Heart left ventricle (tissue), 16 donors: ENCODE measurements around the gene CEP19. TPM values are rescaled to one million over a fixed set of nuclear protein-coding genes. Genes with fewer than 3 reads are reported as not detected.
A peak's percentile ranks its signal among the peaks of the same experiment; 100 is the strongest.

Source experiments
- ATAC-seq, 4 donors: fragments of 200-7000 bp; cut with Tn5 transposase; one replicate each; pipeline ENCODE4 v1.9.1; 2020 to 2022; ENCODE audit warnings: moderate library complexity in 4 of 4, mild to moderate bottlenecking in 3 of 4, moderate number of reproducible peaks in 1 of 4
- DNase-seq, 5 donors: peaks; one replicate each; pipeline ENCODE4 v3.0.0-alpha.2; 2020
- H3K27ac ChIP-seq, 12 donors: fragments of 200-600 bp; sonication (generic) in 4 of 12; one replicate each; pipeline versions ENCODE4 v1.5.0 to v1.8.0; 2016 to 2022; ENCODE audit warnings: mild to moderate bottlenecking in 2 of 12
- H3K27me3 ChIP-seq, 9 donors: fragments of 200-600 bp; sonication (generic) in 2 of 9; one replicate each; pipeline versions ENCODE4 v1.5.1 to v1.8.0; 2016 to 2022; ENCODE audit warnings: mild to moderate bottlenecking in 3 of 9
- H3K36me3 ChIP-seq, 9 donors: fragments of 200-600 bp; sonication (generic) in 2 of 9; one replicate each; pipeline versions ENCODE4 v1.5.0 to v1.8.0; 2018 to 2022; ENCODE audit warnings: mild to moderate bottlenecking in 2 of 9
- H3K4me1 ChIP-seq, 12 donors: fragments of 200-600 bp; sonication (generic) in 4 of 12; one replicate each; pipeline versions ENCODE4 v1.5.0 to v1.8.0; 2016 to 2022; ENCODE audit warnings: mild to moderate bottlenecking in 3 of 12
- H3K4me3 ChIP-seq, 12 donors: fragments of 200-600 bp; sonication (generic) in 4 of 12; one replicate each; pipeline versions ENCODE4 v1.5.0 to v1.8.0; 2017 to 2022; ENCODE audit warnings: mild to moderate bottlenecking in 9 of 12, moderate library complexity in 4 of 12
- H3K9me3 ChIP-seq, 12 donors: fragments of 200-600 bp; sonication (generic) in 4 of 12; one replicate each; pipeline versions ENCODE4 v1.5.0 to v1.8.0; 2016 to 2022; ENCODE audit warnings: mild to moderate bottlenecking in 1 of 12
- CTCF ChIP-seq, 12 donors: fragments of 200-600 bp; sonication (generic) in 4 of 12; IDR thresholded peaks; one replicate each; pipeline versions ENCODE4 v1.5.0 to v1.8.0; 2018 to 2022; ENCODE audit warnings: antibody characterized with exemption in 12 of 12, mild to moderate bottlenecking in 5 of 12
- POLR2A ChIP-seq, 2 donors: fragments of 450-650 bp; IDR thresholded peaks; one replicate each; pipeline ENCODE4 v1.6.1; 2017; ENCODE audit warnings: antibody characterized with exemption in 2 of 2, mild to moderate bottlenecking in 2 of 2, moderate library complexity in 2 of 2
- WGBS, 4 donors: extraction: QIAGEN DNeasy Blood & Tissue Kit in 2 of 4; methylation state at CpG; one replicate each; pipeline versions ENCODE4 v1.1.5 to v1.1.7; 2013 to 2018; 5-methylcytosine and 5-hydroxymethylcytosine counted together
- intact Hi-C, 10 donors: fragments of 100-400 bp; cut with DNase I; formaldehyde crosslinking; loops; one replicate each; pipeline versions ENCODE4 v1.11.1 to v1.14.2; 2022
- polyA plus RNA-seq, 2 donors: library from polyadenylated mRNA; stranded (reverse); fragments of 200-250 nt; gene quantifications; one replicate each; pipeline ENCODE4 v1.2.3, GENCODE V29; 2013
- total RNA-seq, 9 donors: library from RNA; depleted of rRNA in 2 of 9; stranded (reverse); fragments of >200 nt in 2 of 9; fragmentation: NEBNext Ultra II Directional in 3 of 9; extraction: Animal tissue kit (Norgen Biotek cat#: 25700) in 3 of 9; gene quantifications; one replicate each; pipeline versions ENCODE4 v1.1.0 to v1.2.4, GENCODE V29; 2016 to 2023
- donor health status: ischemic (EF 13 %, LVEDD 7.1; RV severe dilation, severe dysfunction).
- donor health status: healthy with polysubstance abuse.
- donor health status: DM: no; HTN: yes; CAD: no.
- donor health status: DM: no; HTN: no; CAD: no.
- donor health status: ischemic (EF 25% LVEDD 6.9; RV normal size, moderate dysfunction).
- donor health status: ischemic (EF 25% LVEDD 5.7; RV mildly dilated, moderate dysfunction).
- donor health status: healthy.
- donor health status: DM: yes; HTN: yes; CAD: no.
- donor health status: ischemic (EF 35%, LVEDD 5.7; RV mildly dilated, moderate dysfunction).
- donor health status: nonischemic (EF 11% LVEDD 7.7; RV severe dilation, severe dysfunction).
- donor health status: DM: yes; HTN: yes; CAD: no.
- donor health status: PGD.
- donor health status: ischemic (EF 29% LVEDD 5.4; RV normal size, mild dysfunction).
- donor health status: nonischemic (EF 23%, LVEDD 6.1; RV moderate dilation, normal function).

CEP19 gene
- total and polyA plus RNA-seq, 11 donors, result 0.57 to 2.8 (median 1.3) TPM

GRCh38 chr3:196694941-196695848, 16.9 kb downstream of the CEP19 start:
- Histone ChIP-seq H3K27me3 (no peaks in the 10 kb centered on the region), H3K27ac (no peak overlapping the region), H3K4me1 (peaks cover 0 to 34% (median 0%) of the 10 kb centered on the region in 12 donors), H3K4me3 (no peak overlapping the region), H3K36me3 (no peaks in the 10 kb centered on the region), H3K9me3 (no peaks in the 10 kb centered on the region)
- peak in 2 of 4 donors; percentile 11 to 48 for ATAC-seq
- DNase-seq, result no peak
- intact Hi-C loops, result no loop called here
- TF ChIP-seq POLR2A (IDR thresholded peaks at IDR 0.05) (no peak), CTCF (IDR thresholded peaks at IDR 0.05) (no peak)
- 93 to 96% (median 94%) methylated on average over 17 of the region's 17 CpGs for WGBS, 4 donors

GRCh38 chr3:196694202-196694638, 17.8 kb downstream of the CEP19 start:
- Histone ChIP-seq H3K27me3 (no peaks in the 10 kb centered on the region), H3K4me1 (peaks cover 0 to 43% (median 0%) of the 10 kb centered on the region in 12 donors), H3K4me3 (no peak overlapping the region), H3K9me3 (no peaks in the 10 kb centered on the region), H3K27ac (no peak overlapping the region), H3K36me3 (no peaks in the 10 kb centered on the region)
- DNase-seq, result no peak
- no peak for ATAC-seq
- TF ChIP-seq POLR2A (IDR thresholded peaks at IDR 0.05) (no peak), CTCF (IDR thresholded peaks at IDR 0.05) (peak in 4 of 12 donors; percentile 6 to 27 (median 18))
- intact Hi-C loops, result no loop called here
- 0 to 12% (median 8%) methylated on average over 1 of the region's 1 CpG for WGBS, 4 donors

DNA sequence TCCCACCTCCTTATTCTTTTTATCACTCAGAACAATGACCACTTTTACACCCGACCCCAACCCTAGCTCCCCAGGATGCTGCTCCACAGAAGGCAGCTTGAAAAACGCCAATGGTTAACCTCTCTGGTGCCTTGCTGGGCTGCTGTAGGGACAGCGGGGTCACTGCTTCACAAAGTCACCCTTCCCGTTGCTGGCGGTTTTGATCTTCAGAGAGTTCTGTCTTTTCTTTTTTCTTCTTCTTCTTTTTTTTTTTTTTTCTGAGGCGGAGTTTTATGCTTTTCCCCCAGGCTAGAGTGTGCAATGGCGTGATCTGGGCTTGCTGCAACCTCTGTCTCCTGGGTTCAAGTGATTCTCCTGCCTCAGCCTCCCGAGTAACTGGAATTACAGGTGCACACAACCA, 20.7 kb downstream of the CEP19 start:
- DNase-seq, result no peak
- intact Hi-C loops, result no loop called here
- Histone ChIP-seq H3K27ac (peak overlapping the region in 1 of 12 donors; percentile 62), H3K4me3 (peak overlapping the region in 1 of 12 donors; percentile 25), H3K4me1 (peaks cover 0 to 65% (median 0%) of the 10 kb centered on the region in 12 donors), H3K27me3 (no peaks in the 10 kb centered on the region), H3K36me3 (no peaks in the 10 kb centered on the region), H3K9me3 (no peaks in the 10 kb centered on the region)
- ATAC-seq, result no peak
- 73 to 87% (median 79%) methylated on average over 8 of the region's 8 CpGs for WGBS, 4 donors
- TF ChIP-seq POLR2A (IDR thresholded peaks at IDR 0.05), result no peak
- no peak for TF ChIP-seq CTCF (IDR thresholded peaks at IDR 0.05)

DNA sequence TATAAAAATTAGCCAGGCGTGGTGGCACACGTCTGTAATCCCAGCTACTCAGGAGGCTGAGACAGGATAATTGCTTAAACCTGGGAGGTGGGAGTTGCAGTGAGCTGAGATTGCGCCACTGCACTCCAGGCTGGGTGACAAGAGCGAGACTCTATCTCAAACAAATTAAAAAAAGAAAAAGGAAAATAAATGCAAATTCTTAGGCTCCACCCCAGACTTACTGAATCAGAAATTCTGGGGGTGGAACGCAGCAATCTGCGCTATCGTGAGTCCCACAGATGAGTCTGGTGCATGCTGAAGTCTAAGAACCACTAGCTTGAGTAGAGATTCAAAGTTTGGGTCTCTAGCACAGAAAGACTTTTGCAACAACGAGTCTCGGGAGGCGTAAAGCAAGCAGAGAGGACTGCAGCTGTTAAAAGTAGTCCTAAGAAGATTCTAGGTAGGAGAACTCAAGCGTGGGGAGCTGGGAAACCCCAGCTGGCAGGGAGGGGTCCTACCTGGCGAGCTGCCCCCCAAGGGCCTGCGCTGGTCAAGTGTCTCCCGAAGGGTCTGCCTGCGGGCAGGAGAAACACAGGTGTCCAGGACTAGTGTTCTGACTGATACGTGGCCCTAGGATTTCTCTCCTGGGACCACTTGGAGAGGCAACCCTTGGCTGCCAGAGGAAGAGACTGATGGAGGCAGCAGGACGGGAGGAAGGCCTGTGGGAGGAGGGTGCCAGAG, 21.9 kb downstream of the CEP19 start:
- ATAC-seq (no peak), DNase-seq (no peak)
- no peak for TF ChIP-seq CTCF (IDR thresholded peaks at IDR 0.05)
- TF ChIP-seq POLR2A (IDR thresholded peaks at IDR 0.05), result no peak
- intact Hi-C loops, result loop anchor here in 7 of 10 donors (5.0 to 10.0 kb wide), 6 partner anchors 48 to 435 kb away; partner anchors contain the start of gene NRROS (in 1 of the 7)
- H3K9me3 ChIP-seq, result no peaks in the 10 kb centered on the region
- H3K4me1 ChIP-seq, result peaks cover 0 to 70% (median under 1%) of the 10 kb centered on the region in 12 donors
- H3K27me3 ChIP-seq, result no peaks in the 10 kb centered on the region
- no peaks in the 10 kb centered on the region for H3K36me3 ChIP-seq
- WGBS, 4 donors, result 88 to 92% (median 90%) methylated on average over 17 of the region's 17 CpGs
- peak overlapping the region in 1 of 12 donors; percentile 62 for H3K27ac ChIP-seq
- H3K4me3 ChIP-seq, result peak overlapping the region in 1 of 12 donors; percentile 25
